Neural progenitor cell (in vitro differentiated cells): Measurements from ENCODE around the gene BACE2. TPM values are rescaled to one million over a fixed set of nuclear protein-coding genes. Genes with fewer than 3 reads are reported as not detected.
A peak's percentile ranks its signal among the peaks of the same experiment; 100 is the strongest.

Experiments used
- DNase-seq: peaks from one replicate; pipeline ENCODE4 v3.0.0-alpha.2; 2016; ENCODE audit warnings: low spot score
- H2AFZ ChIP-seq: fragments of 200-600 bp; sonication (generic); replicated peaks from 2 replicates; pipeline ENCODE4 v1.6.1; 2016; ENCODE audit warnings: antibody characterized with exemption
- H3F3A ChIP-seq: fragments of 200-600 bp; sonication (generic); 2 replicates; pipeline ENCODE4 v1.6.1; 2016; ENCODE audit warnings: antibody characterized with exemption, low read depth
- H3K27ac ChIP-seq: fragments of 200-600 bp; sonication (generic); 2 replicates; pipeline ENCODE4 v1.5.1; 2016; ENCODE audit warnings: mild to moderate bottlenecking
- H3K27me3 ChIP-seq: fragments of 200-600 bp; sonication (generic); 2 replicates; pipeline ENCODE4 v1.6.1; 2016; ENCODE audit warnings: mild to moderate bottlenecking, moderate library complexity
- H3K36me3 ChIP-seq: fragments of 200-600 bp; sonication (generic); 2 replicates; pipeline ENCODE4 v1.5.1; 2016
- H3K4me1 ChIP-seq: fragments of 200-600 bp; sonication (generic); 2 replicates; pipeline ENCODE4 v1.6.1; 2016; ENCODE audit warnings: mixed run types
- H3K4me2 ChIP-seq: fragments of 200-600 bp; sonication (generic); 2 replicates; pipeline ENCODE4 v1.6.1; 2016
- H3K4me3 ChIP-seq: fragments of 200-600 bp; sonication (generic); 2 replicates; pipeline ENCODE4 v1.5.1; 2016
- H3K79me2 ChIP-seq: fragments of 200-600 bp; sonication (generic); 2 replicates; pipeline ENCODE4 v1.6.1; 2016; ENCODE audit warnings: low read depth
- H3K9ac ChIP-seq: fragments of 200-600 bp; sonication (generic); 2 replicates; pipeline ENCODE4 v1.6.1; 2016
- H3K9me3 ChIP-seq: fragments of 200-600 bp; sonication (generic); 2 replicates; pipeline ENCODE4 v1.5.1; 2016; ENCODE audit warnings: low read depth
- H4K20me1 ChIP-seq: fragments of 200-600 bp; sonication (generic); 2 replicates; pipeline ENCODE4 v1.6.1; 2016; ENCODE audit warnings: low read depth
- H3K27ac Mint-ChIP-seq: 3 replicates; pipeline ENCODE4 v1.8.0; 2021; ENCODE audit warnings: mixed read lengths
- H3K27me3 Mint-ChIP-seq: 2 replicates; pipeline ENCODE4 v1.8.0; 2022; ENCODE audit warnings: low read depth, mild to moderate bottlenecking, inconsistent platforms, moderate library complexity, mixed read lengths; ENCODE audit not compliant: insufficient read depth
- H3K36me3 Mint-ChIP-seq: 3 replicates; pipeline ENCODE4 v1.8.0; 2021; ENCODE audit warnings: mixed read lengths
- H3K4me1 Mint-ChIP-seq: 3 replicates; pipeline ENCODE4 v1.8.0; 2021; ENCODE audit warnings: mixed read lengths
- H3K4me3 Mint-ChIP-seq: 3 replicates; pipeline ENCODE4 v1.8.0; 2021; ENCODE audit warnings: mild to moderate bottlenecking, moderate library complexity, mixed read lengths
- H3K9me3 Mint-ChIP-seq: 3 replicates; pipeline ENCODE4 v1.8.0; 2020; ENCODE audit warnings: mixed read lengths
- EZH2 ChIP-seq: fragments of 200-600 bp; sonication (generic); IDR thresholded peaks from 2 replicates; pipeline ENCODE4 v1.6.1; 2017; ENCODE audit warnings: antibody characterized with exemption, mild to moderate bottlenecking, moderate library complexity
- EZH2phosphoT487 ChIP-seq: fragments of 200-600 bp; sonication (generic); IDR thresholded peaks from 2 replicates; pipeline ENCODE4 v1.6.1; 2017; ENCODE audit warnings: antibody characterized with exemption
- total RNA-seq: library from RNA; depleted of rRNA; stranded (reverse); fragments of >200 nt; gene quantifications from 2 replicates; pipeline ENCODE4 v1.2.3, GENCODE V29; 2015; ENCODE audit warnings: low replicate concordance
- TF ChIP-seq, protein P1 (sequence below): fragments of 200-600 bp; sonication (generic); IDR thresholded peaks from 2 replicates; pipeline ENCODE4 v1.5.1; 2017; ENCODE audit warnings: antibody characterized with exemption, mild to moderate bottlenecking

BACE2 gene
- total RNA-seq, 1 donor from 2014 or later, result 0.15 TPM

GRCh38 chr21:41164052-41164451 lies 3.9 kb upstream of the BACE2 start:
- H3K36me3 Mint-ChIP-seq, result no peaks in the 10 kb centered on the region
- Histone ChIP-seq H3F3A (peaks cover 2% of the 10 kb centered on the region), H3K4me3 (no peak overlapping the region), H3K9me3 (no peaks in the 10 kb centered on the region), H3K79me2 (no peaks in the 10 kb centered on the region), H4K20me1 (peaks cover 5% of the 10 kb centered on the region), H3K27me3 (peaks cover 64% of the 10 kb centered on the region), H3K9ac (no peak overlapping the region), H3K4me1 (peaks cover 6% of the 10 kb centered on the region), H3K4me2 (no peak overlapping the region), H3K36me3 (no peaks in the 10 kb centered on the region), H2AFZ (no peak overlapping the region), H3K27ac (no peak overlapping the region)
- peaks cover 7% of the 10 kb centered on the region for H3K4me1 Mint-ChIP-seq
- H3K27me3 Mint-ChIP-seq, result peaks cover 19% of the 10 kb centered on the region
- H3K27ac Mint-ChIP-seq, result no peak overlapping the region
- no peak for DNase-seq
- TF ChIP-seq EZH2, result no peak
- TF ChIP-seq EZH2phosphoT487, result no peak
- TF ChIP-seq, protein P1, sequence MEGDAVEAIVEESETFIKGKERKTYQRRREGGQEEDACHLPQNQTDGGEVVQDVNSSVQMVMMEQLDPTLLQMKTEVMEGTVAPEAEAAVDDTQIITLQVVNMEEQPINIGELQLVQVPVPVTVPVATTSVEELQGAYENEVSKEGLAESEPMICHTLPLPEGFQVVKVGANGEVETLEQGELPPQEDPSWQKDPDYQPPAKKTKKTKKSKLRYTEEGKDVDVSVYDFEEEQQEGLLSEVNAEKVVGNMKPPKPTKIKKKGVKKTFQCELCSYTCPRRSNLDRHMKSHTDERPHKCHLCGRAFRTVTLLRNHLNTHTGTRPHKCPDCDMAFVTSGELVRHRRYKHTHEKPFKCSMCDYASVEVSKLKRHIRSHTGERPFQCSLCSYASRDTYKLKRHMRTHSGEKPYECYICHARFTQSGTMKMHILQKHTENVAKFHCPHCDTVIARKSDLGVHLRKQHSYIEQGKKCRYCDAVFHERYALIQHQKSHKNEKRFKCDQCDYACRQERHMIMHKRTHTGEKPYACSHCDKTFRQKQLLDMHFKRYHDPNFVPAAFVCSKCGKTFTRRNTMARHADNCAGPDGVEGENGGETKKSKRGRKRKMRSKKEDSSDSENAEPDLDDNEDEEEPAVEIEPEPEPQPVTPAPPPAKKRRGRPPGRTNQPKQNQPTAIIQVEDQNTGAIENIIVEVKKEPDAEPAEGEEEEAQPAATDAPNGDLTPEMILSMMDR, result no peak
- no peak overlapping the region for H3K4me3 Mint-ChIP-seq
- H3K9me3 Mint-ChIP-seq, result no peaks in the 10 kb centered on the region

DNA sequence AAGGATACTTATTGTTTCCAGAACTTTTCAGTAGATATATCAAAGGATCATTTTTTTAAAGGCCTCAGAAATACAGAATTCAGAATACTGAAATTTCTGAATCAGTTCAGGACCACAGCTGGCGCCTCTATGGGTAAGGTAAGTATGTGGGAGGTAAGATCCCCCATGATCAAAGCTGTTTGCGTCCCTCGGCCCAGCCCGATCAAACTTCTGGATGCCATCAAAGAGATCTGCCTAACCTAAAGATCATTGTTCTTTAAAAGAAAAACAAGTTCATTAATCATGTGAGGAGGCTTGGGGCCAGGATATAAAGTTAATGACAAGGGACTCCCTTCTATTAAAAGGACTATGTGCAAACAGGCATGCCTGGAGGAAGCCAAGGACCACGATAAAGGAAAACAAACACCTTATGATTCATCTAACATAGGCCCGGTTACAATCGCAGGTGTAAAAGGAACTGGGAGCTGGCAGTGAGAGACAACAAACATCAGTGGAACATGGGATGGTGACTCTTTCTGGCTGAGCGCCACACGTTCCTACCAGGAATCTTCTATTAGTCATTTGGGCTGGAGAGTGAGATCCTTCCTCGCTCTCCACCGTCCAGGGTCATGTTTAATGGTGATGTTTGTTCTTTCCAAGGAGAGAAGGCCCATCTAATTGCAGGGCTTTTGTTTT lies 2.8 kb upstream of the BACE2 start:
- H2AFZ ChIP-seq, result no peak overlapping the region
- H3K27me3 Mint-ChIP-seq, result peaks cover 22% of the 10 kb centered on the region
- H3K27ac ChIP-seq, result no peak overlapping the region
- H3K27me3 ChIP-seq, result peaks cover 75% of the 10 kb centered on the region
- peaks cover 12% of the 10 kb centered on the region for H4K20me1 ChIP-seq
- H3K4me3 ChIP-seq, result no peak overlapping the region
- H3F3A ChIP-seq, result peaks cover 11% of the 10 kb centered on the region
- no peaks in the 10 kb centered on the region for H3K79me2 ChIP-seq
- no peaks in the 10 kb centered on the region for H3K9me3 ChIP-seq
- DNase-seq, result no peak
- no peaks in the 10 kb centered on the region for H3K36me3 Mint-ChIP-seq
- TF ChIP-seq EZH2 (no peak), EZH2phosphoT487 (no peak)
- H3K27ac Mint-ChIP-seq, result no peak overlapping the region
- no peak overlapping the region for H3K4me3 Mint-ChIP-seq
- H3K36me3 ChIP-seq, result no peaks in the 10 kb centered on the region
- peaks cover 12% of the 10 kb centered on the region for H3K4me1 ChIP-seq
- no peaks in the 10 kb centered on the region for H3K9me3 Mint-ChIP-seq
- no peak overlapping the region for H3K9ac ChIP-seq
- H3K4me1 Mint-ChIP-seq, result peaks cover 16% of the 10 kb centered on the region
- H3K4me2 ChIP-seq, result no peak overlapping the region

- Histone ChIP-seq H3K36me3 (no peaks in the 10 kb centered on the region), H3F3A (peaks cover 11% of the 10 kb centered on the region), H2AFZ (no peak overlapping the region), H3K4me1 (peaks cover 12% of the 10 kb centered on the region), H3K4me2 (peak overlapping the region; percentile 93), H3K4me3 (peak overlapping the region; percentile 83), H3K27ac (no peak overlapping the region), H3K9me3 (no peaks in the 10 kb centered on the region), H4K20me1 (peaks cover 14% of the 10 kb centered on the region), H3K27me3 (peaks cover 79% of the 10 kb centered on the region), H3K9ac (no peak overlapping the region), H3K79me2 (no peaks in the 10 kb centered on the region)
- DNase-seq, result no peak
- Mint-ChIP-seq H3K4me3 (peak overlapping the region; percentile 83), H3K27me3 (peaks cover 23% of the 10 kb centered on the region), H3K36me3 (no peaks in the 10 kb centered on the region), H3K4me1 (peaks cover 17% of the 10 kb centered on the region), H3K27ac (no peak overlapping the region), H3K9me3 (no peaks in the 10 kb centered on the region)
- TF ChIP-seq, protein P1, result no peak
- no peak for TF ChIP-seq EZH2phosphoT487
- TF ChIP-seq EZH2, result no peak
These were observed 1.1 kb upstream of the BACE2 start for GRCh38 chr21:41166884-41167283.
